CD4-positive, alpha-beta memory T cell (primary cell): ENCODE measurements around the gene FBXL17. TPM values are rescaled to one million over a fixed set of nuclear protein-coding genes. Genes with fewer than 3 reads are reported as not detected.

Source experiments
- CTCF ChIA-PET: fragments of 350-600 bp; sonication (Branson Sonifier 250); formaldehyde crosslinking; loops from one replicate; lab custom pipeline; 2021; ENCODE audit warnings: inconsistent platforms; ENCODE audit not compliant: partially characterized antibody; lab: Charles Lee
- POLR2A ChIA-PET: fragments of 350-600 bp; sonication (Branson Sonifier 250); formaldehyde crosslinking; loops from one replicate; lab custom pipeline; 2021; ENCODE audit not compliant: partially characterized antibody; lab: Charles Lee
- DNase-seq, 5 donors: peaks; one replicate each; pipeline versions ENCODE4 v3.0.0 to v3.0.0-alpha.2; 2020 to 2022; ENCODE audit warnings: mixed read lengths in 1 of 5
- H3K27ac ChIP-seq: one replicate; pipeline ENCODE4 v1.7.0; 2013; ENCODE audit warnings: low read depth, low read length
- H3K27me3 ChIP-seq: 2 replicates; pipeline ENCODE4 v1.7.0; 2013; ENCODE audit warnings: mild to moderate bottlenecking, low read length, moderate library complexity; ENCODE audit not compliant: insufficient read depth
- H3K36me3 ChIP-seq: 2 replicates; pipeline ENCODE4 v1.7.0; 2013; ENCODE audit warnings: mild to moderate bottlenecking, low read length, moderate library complexity; ENCODE audit not compliant: insufficient read depth
- H3K4me1 ChIP-seq: 2 replicates; pipeline ENCODE4 v1.7.0; 2013; ENCODE audit warnings: mild to moderate bottlenecking, low read length, moderate library complexity; ENCODE audit not compliant: insufficient read depth
- H3K4me3 ChIP-seq, 2 donors: one replicate each; pipeline ENCODE4 v1.7.0; 2013; ENCODE audit warnings: low read length in 2 of 2, mild to moderate bottlenecking in 1 of 2
- H3K9me3 ChIP-seq, 2 donors: one replicate each; pipeline ENCODE4 v1.7.0; 2013; ENCODE audit warnings: low read length in 2 of 2, control low read depth in 1 of 2; ENCODE audit not compliant: control insufficient read depth in 1 of 2
- H3K27ac Mint-ChIP-seq, 7 donors: one replicate each; pipeline ENCODE4 v1.8.0; 2020 to 2021; ENCODE audit warnings: mixed read lengths in 7 of 7, mild to moderate bottlenecking in 6 of 7, inconsistent platforms in 3 of 7, moderate library complexity in 3 of 7
- H3K27me3 Mint-ChIP-seq, 2 donors: one replicate each; pipeline ENCODE4 v1.8.0; 2020 to 2021; ENCODE audit warnings: mixed read lengths in 2 of 2
- H3K36me3 Mint-ChIP-seq, 2 donors: one replicate each; pipeline ENCODE4 v1.8.0; 2020 to 2021; ENCODE audit warnings: mixed read lengths in 2 of 2, inconsistent platforms in 1 of 2, mild to moderate bottlenecking in 1 of 2
- H3K4me1 Mint-ChIP-seq, 4 donors: one replicate each; pipeline ENCODE4 v1.8.0; 2020 to 2021; ENCODE audit warnings: mixed read lengths in 4 of 4, mild to moderate bottlenecking in 1 of 4
- H3K4me3 Mint-ChIP-seq, 8 donors: one replicate each; pipeline ENCODE4 v1.8.0; 2020 to 2021; ENCODE audit warnings: mixed read lengths in 8 of 8, mild to moderate bottlenecking in 7 of 8, moderate library complexity in 6 of 8, inconsistent platforms in 3 of 8
- H3K9me3 Mint-ChIP-seq, 8 donors: one replicate each; pipeline ENCODE4 v1.8.0; 2020 to 2021; ENCODE audit warnings: mixed read lengths in 8 of 8, mild to moderate bottlenecking in 5 of 8, inconsistent platforms in 3 of 8, moderate library complexity in 1 of 8
- intact Hi-C: fragments of 100-400 bp; cut with micrococcal nuclease; formaldehyde crosslinking; loops from one replicate; pipeline ENCODE4 v1.15.1; 2023
- polyA plus RNA-seq, 2 donors: library from polyadenylated mRNA; unstranded; fragments of 300-500 nt; fragmentation: Illumina TruSeq; gene quantifications; one replicate each; pipeline ENCODE4 v1.2.3, GENCODE V29; 2021
- total RNA-seq, 2 experiments: library from RNA; stranded (reverse); gene quantifications; one replicate each; pipeline ENCODE4 v1.2.3, GENCODE V29; 2021

The FBXL17 gene
- total and polyA plus RNA-seq, 4 experiments from 2014 or later = 7.1 to 27.5 (median 16.8) TPM

DNA sequence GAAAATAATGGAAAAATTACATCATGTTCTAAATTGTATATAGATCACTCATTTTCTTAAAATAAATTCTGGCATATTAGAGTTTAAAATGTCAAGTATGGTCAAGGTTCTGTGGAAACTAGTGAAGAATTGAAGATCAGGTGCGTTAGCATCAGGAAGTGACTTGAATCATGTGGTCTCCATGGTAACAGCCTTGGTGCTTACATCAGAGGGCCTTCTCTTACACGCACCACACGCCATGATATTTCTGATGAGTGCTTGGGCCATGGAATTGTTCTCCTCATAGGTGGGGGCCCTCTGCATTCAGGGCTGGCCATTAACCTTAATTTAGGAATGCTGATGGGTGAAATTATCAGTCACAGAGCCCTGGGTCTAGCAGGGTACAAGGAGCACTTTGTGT, 423.0 kb downstream of the FBXL17 start:
- POLR2A ChIA-PET = no interaction called here
- CTCF ChIA-PET = no interaction called here
- no peak overlapping the region for H3K27ac ChIP-seq
- intact Hi-C loops = no loop called here
- Mint-ChIP-seq H3K36me3 (peaks cover 0 to 17% of the 10 kb centered on the region in 2 donors), H3K4me1 (peaks cover 0 to 2% (median 0%) of the 10 kb centered on the region in 4 donors), H3K27ac (no peak overlapping the region), H3K9me3 (no peaks in the 10 kb centered on the region), H3K27me3 (no peaks in the 10 kb centered on the region), H3K4me3 (no peak overlapping the region)
- H3K27me3 ChIP-seq = no peaks in the 10 kb centered on the region
- H3K36me3 ChIP-seq = no peaks in the 10 kb centered on the region
- H3K4me1 ChIP-seq = no peaks in the 10 kb centered on the region
- no peak overlapping the region for H3K4me3 ChIP-seq
- DNase-seq = peak in 1 of 5 donors; percentile 5
- H3K9me3 ChIP-seq = no peaks in the 10 kb centered on the region

GRCh38 chr5:107958432-107958831, 423.5 kb downstream of the FBXL17 start:
- Mint-ChIP-seq H3K27me3 (no peaks in the 10 kb centered on the region), H3K36me3 (peaks cover 0 to 20% of the 10 kb centered on the region in 2 donors), H3K9me3 (no peaks in the 10 kb centered on the region), H3K27ac (no peak overlapping the region), H3K4me1 (peaks cover 0 to 2% (median under 1%) of the 10 kb centered on the region in 4 donors), H3K4me3 (no peak overlapping the region)
- DNase-seq = no peak
- Histone ChIP-seq H3K27ac (no peak overlapping the region), H3K4me3 (no peak overlapping the region), H3K9me3 (no peaks in the 10 kb centered on the region), H3K4me1 (no peaks in the 10 kb centered on the region), H3K27me3 (no peaks in the 10 kb centered on the region), H3K36me3 (no peaks in the 10 kb centered on the region)
- intact Hi-C loops = no loop called here
- CTCF ChIA-PET = no interaction called here
- POLR2A ChIA-PET = no interaction called here

DNA sequence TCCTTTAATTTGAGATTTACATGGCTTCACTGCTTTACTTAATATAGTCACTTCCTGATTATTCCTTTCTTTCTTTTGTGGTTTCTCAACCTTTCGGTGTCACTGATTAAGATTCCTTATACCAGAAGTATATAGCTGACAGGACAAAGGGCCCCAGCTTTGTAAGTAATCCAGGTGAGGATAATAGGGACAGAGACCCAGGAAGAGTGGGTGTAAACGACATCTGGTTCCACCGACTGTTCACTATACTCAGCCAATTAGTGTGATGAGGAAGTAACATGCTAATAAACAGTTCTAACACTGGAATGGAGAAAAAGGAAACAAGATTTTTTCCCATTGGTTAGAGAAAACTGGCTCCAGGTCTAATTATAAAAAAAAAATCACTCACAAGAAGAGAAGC, 424.8 kb downstream of the FBXL17 start:
- H3K4me3 Mint-ChIP-seq = no peak overlapping the region
- no peak overlapping the region for H3K27ac ChIP-seq
- peaks cover 0 to 22% of the 10 kb centered on the region in 2 donors for H3K36me3 Mint-ChIP-seq
- no peaks in the 10 kb centered on the region for H3K9me3 Mint-ChIP-seq
- H3K4me3 ChIP-seq = no peak overlapping the region
- DNase-seq = no peak
- POLR2A ChIA-PET = no interaction called here
- intact Hi-C loops = no loop called here
- no peak overlapping the region for H3K27ac Mint-ChIP-seq
- H3K27me3 ChIP-seq = no peaks in the 10 kb centered on the region
- H3K4me1 ChIP-seq = no peaks in the 10 kb centered on the region
- H3K36me3 ChIP-seq = no peaks in the 10 kb centered on the region
- CTCF ChIA-PET = no interaction called here
- no peaks in the 10 kb centered on the region for H3K9me3 ChIP-seq
- no peaks in the 10 kb centered on the region for H3K27me3 Mint-ChIP-seq
- peaks cover 0 to 2% (median under 1%) of the 10 kb centered on the region in 4 donors for H3K4me1 Mint-ChIP-seq

GRCh38 chr5:107955321-107955720, 426.6 kb downstream of the FBXL17 start:
- ChIA-PET POLR2A (no interaction called here), CTCF (no interaction called here)
- Mint-ChIP-seq H3K36me3 (peaks cover 0 to 16% of the 10 kb centered on the region in 2 donors), H3K27me3 (no peaks in the 10 kb centered on the region), H3K4me3 (no peak overlapping the region), H3K4me1 (peaks cover 3 to 9% (median 7%) of the 10 kb centered on the region in 4 donors), H3K27ac (no peak overlapping the region), H3K9me3 (no peaks in the 10 kb centered on the region)
- Histone ChIP-seq H3K4me3 (no peak overlapping the region), H3K9me3 (no peaks in the 10 kb centered on the region), H3K27ac (no peak overlapping the region), H3K36me3 (no peaks in the 10 kb centered on the region), H3K27me3 (no peaks in the 10 kb centered on the region), H3K4me1 (no peaks in the 10 kb centered on the region)
- DNase-seq = no peak
- intact Hi-C loops = no loop called here

GRCh38 chr5:107954254-107954653, 427.6 kb downstream of the FBXL17 start:
- intact Hi-C loops = no loop called here
- no peak for DNase-seq

DNA sequence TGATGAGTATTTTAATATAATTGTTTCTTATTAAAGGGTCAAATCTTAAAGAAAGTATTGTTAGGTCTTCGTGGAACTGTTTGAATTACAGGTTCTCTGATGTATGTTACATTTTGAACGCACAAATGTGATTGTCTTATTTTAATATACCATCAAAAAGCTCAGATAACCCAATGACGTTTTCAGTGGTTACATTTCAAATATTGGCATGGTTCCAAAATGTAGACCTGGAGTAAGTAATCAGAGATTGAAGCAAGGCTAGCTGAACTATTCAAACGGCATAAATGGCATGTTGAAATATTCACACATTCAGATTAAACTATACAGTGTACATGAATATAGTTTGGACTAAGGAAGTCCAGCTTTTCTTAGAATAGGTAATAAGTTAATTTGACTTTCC, 429.4 kb downstream of the FBXL17 start:
- Histone ChIP-seq H3K27ac (no peak overlapping the region), H3K9me3 (no peaks in the 10 kb centered on the region), H3K36me3 (no peaks in the 10 kb centered on the region), H3K4me1 (no peaks in the 10 kb centered on the region), H3K27me3 (no peaks in the 10 kb centered on the region), H3K4me3 (no peak overlapping the region)
- no peak overlapping the region for H3K27ac Mint-ChIP-seq
- H3K27me3 Mint-ChIP-seq = no peaks in the 10 kb centered on the region
- intact Hi-C loops = no loop called here
- CTCF ChIA-PET = no interaction called here
- POLR2A ChIA-PET = no interaction called here
- DNase-seq = no peak
- peaks cover 6 to 18% (median 13%) of the 10 kb centered on the region in 4 donors for H3K4me1 Mint-ChIP-seq
- H3K36me3 Mint-ChIP-seq = peaks cover 5% of the 10 kb centered on the region in 2 donors
- no peaks in the 10 kb centered on the region for H3K9me3 Mint-ChIP-seq
- H3K4me3 Mint-ChIP-seq = no peak overlapping the region

More at GRCh38 chr5:107954254-107954653, 427.6 kb downstream of the FBXL17 start:
- no peaks in the 10 kb centered on the region for H3K36me3 ChIP-seq
- H3K4me3 ChIP-seq = no peak overlapping the region
- Mint-ChIP-seq H3K4me1 (peaks cover 6 to 16% (median 13%) of the 10 kb centered on the region in 4 donors), H3K4me3 (no peak overlapping the region), H3K27ac (no peak overlapping the region), H3K9me3 (no peaks in the 10 kb centered on the region), H3K27me3 (no peaks in the 10 kb centered on the region), H3K36me3 (peaks cover 0 to 10% of the 10 kb centered on the region in 2 donors)
- ChIA-PET POLR2A (no interaction called here), CTCF (no interaction called here)
- H3K9me3 ChIP-seq = no peaks in the 10 kb centered on the region
- no peaks in the 10 kb centered on the region for H3K4me1 ChIP-seq
- H3K27ac ChIP-seq = no peak overlapping the region
- no peaks in the 10 kb centered on the region for H3K27me3 ChIP-seq

DNA sequence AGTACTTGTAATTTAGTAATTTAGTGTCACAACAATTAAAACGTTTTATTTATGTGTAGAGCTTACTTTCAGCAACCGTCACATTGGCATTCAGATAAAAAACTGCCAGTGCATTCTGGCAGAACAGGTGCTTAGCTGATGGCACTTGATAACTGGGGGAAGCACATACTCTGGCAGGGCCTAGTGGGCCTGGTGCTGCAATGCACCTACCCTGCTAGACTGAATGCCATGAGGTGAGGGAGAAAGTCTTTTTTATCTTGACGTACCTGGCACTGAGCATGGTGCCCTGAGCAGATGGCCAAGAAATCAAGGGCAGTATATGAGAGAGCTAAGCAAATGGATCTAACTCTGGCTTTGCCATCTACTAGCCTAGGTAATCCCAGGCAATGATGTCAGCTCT, 430.6 kb downstream of the FBXL17 start:
- Mint-ChIP-seq H3K27ac (peak overlapping the region in 1 of 7 donors; percentile 1), H3K4me3 (no peak overlapping the region), H3K9me3 (no peaks in the 10 kb centered on the region), H3K27me3 (no peaks in the 10 kb centered on the region), H3K4me1 (peaks cover 6 to 18% (median 13%) of the 10 kb centered on the region in 4 donors), H3K36me3 (peaks cover 5% of the 10 kb centered on the region in 2 donors)
- Histone ChIP-seq H3K4me1 (no peaks in the 10 kb centered on the region), H3K27me3 (no peaks in the 10 kb centered on the region), H3K9me3 (no peaks in the 10 kb centered on the region), H3K4me3 (no peak overlapping the region), H3K27ac (no peak overlapping the region), H3K36me3 (no peaks in the 10 kb centered on the region)
- ChIA-PET POLR2A (no interaction called here), CTCF (no interaction called here)
- intact Hi-C loops = no loop called here
- no peak for DNase-seq

GRCh38 chr5:107950776-107951175, 431.1 kb downstream of the FBXL17 start:
- Mint-ChIP-seq H3K27ac (no peak overlapping the region), H3K36me3 (peaks cover 5% of the 10 kb centered on the region in 2 donors), H3K9me3 (no peaks in the 10 kb centered on the region), H3K4me1 (peaks cover 6 to 18% (median 13%) of the 10 kb centered on the region in 4 donors), H3K27me3 (no peaks in the 10 kb centered on the region), H3K4me3 (no peak overlapping the region)
- ChIA-PET POLR2A (no interaction called here), CTCF (no interaction called here)
- no peaks in the 10 kb centered on the region for H3K36me3 ChIP-seq
- H3K4me3 ChIP-seq = no peak overlapping the region
- H3K27ac ChIP-seq = no peak overlapping the region
- H3K27me3 ChIP-seq = no peaks in the 10 kb centered on the region
- H3K4me1 ChIP-seq = no peaks in the 10 kb centered on the region
- H3K9me3 ChIP-seq = no peaks in the 10 kb centered on the region
- no peak for DNase-seq
- intact Hi-C loops = no loop called here
